ENCODE measurements around the gene ARHGEF6.
A peak's percentile ranks its signal among the peaks of the same experiment; 100 is the strongest.

ARHGEF6 gene

DNA sequence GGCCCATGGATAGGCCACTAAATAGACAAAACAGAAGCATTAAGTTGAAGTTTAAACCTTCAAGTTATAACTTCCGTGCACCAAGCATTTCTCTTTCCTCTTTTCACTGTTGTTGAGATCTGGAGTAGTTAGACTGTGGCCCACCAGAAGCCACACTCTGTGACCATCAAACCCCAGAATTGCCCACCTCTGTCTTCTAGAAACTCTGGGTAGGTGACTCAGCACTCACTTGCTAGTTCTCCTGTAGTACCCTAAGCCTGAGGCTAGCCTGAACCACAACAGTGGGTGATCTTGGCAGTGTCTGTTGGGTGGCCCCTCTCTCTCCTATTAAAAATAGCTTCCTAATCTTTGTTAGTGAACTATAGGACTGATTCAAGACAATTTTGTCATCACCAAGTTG is 157.3 kb downstream of the ARHGEF6 start:
- 0 out of 2 replicates have a peak, but pooled peaks cover 4% of the 10 kb centered on the region for H3F3A ChIP-seq (ENCODE audit: low read depth)
- H4K20me1 ChIP-seq (ENCODE audit: insufficient read depth, low read length, poor library complexity, severe bottlenecking): no peaks in the 10 kb centered on the region
- H3K9me2 ChIP-seq (replicated peaks; ENCODE audit: low read depth, low read length): no peaks in the 10 kb centered on the region
- TF ChIP-seq, protein P1, sequence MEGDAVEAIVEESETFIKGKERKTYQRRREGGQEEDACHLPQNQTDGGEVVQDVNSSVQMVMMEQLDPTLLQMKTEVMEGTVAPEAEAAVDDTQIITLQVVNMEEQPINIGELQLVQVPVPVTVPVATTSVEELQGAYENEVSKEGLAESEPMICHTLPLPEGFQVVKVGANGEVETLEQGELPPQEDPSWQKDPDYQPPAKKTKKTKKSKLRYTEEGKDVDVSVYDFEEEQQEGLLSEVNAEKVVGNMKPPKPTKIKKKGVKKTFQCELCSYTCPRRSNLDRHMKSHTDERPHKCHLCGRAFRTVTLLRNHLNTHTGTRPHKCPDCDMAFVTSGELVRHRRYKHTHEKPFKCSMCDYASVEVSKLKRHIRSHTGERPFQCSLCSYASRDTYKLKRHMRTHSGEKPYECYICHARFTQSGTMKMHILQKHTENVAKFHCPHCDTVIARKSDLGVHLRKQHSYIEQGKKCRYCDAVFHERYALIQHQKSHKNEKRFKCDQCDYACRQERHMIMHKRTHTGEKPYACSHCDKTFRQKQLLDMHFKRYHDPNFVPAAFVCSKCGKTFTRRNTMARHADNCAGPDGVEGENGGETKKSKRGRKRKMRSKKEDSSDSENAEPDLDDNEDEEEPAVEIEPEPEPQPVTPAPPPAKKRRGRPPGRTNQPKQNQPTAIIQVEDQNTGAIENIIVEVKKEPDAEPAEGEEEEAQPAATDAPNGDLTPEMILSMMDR (conservative IDR thresholded peaks at IDR 0.05; ENCODE audit: low read length): no peak
- TF ChIP-seq EZH2phosphoT487 (IDR thresholded peaks at IDR 0.05; ENCODE audit: borderline replicate concordance): no peak
- H3K79me2 ChIP-seq (ENCODE audit: insufficient read depth, low read length): no peaks in the 10 kb centered on the region
- H2AFZ ChIP-seq (ENCODE audit: low read length): no peak overlapping the region
- H3K4me1 ChIP-seq (ENCODE audit: insufficient read depth, low read length, poor library complexity, severe bottlenecking): peaks cover 32% of the 10 kb centered on the region
- H3K27me3 ChIP-seq (ENCODE audit: insufficient read depth, low read length, poor library complexity, severe bottlenecking): no peaks in the 10 kb centered on the region
- H3K4me3 ChIP-seq (ENCODE audit: low read length, poor library complexity, severe bottlenecking): no peak overlapping the region
- H3K9ac ChIP-seq (ENCODE audit: low read depth, low read length, poor library complexity, severe bottlenecking): no peak overlapping the region
- H3K9me3 ChIP-seq (ENCODE audit: insufficient read depth, low read depth, low read length): no peaks in the 10 kb centered on the region
- H3K36me3 ChIP-seq (ENCODE audit: insufficient read depth, low read length): no peaks in the 10 kb centered on the region
- peak overlapping the region; percentile 8 for H3K4me2 ChIP-seq (ENCODE audit: low read depth, low read length, poor library complexity, severe bottlenecking)

DNA sequence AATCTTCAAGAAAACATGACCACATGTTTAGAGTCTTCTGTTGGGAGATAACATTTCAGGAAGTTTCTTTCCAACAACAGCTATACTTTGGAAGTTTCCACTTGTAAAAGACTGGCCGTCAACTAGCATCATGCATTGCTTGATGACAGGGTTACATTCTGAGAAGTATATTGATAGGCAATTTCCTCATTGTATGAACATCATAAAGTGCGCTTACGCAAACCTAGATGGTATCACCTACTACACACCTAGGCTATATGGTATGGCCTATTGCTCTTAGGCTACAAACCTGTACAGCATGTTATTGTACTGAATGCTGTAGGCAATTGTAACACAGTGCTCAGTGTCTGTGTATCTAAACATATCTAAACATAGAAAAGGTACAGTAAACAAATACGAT is 158.2 kb downstream of the ARHGEF6 start:
- H3K27me3 ChIP-seq (ENCODE audit: insufficient read depth, low read length, poor library complexity, severe bottlenecking): no peaks in the 10 kb centered on the region
- H3K4me3 ChIP-seq (ENCODE audit: low read length, poor library complexity, severe bottlenecking): no peak overlapping the region
- no peaks in the 10 kb centered on the region for H3K9me3 ChIP-seq (ENCODE audit: insufficient read depth, low read depth, low read length)
- 0 out of 2 replicates have a peak, but pooled peaks cover 4% of the 10 kb centered on the region for H3F3A ChIP-seq (ENCODE audit: low read depth)
- H3K9ac ChIP-seq (ENCODE audit: low read depth, low read length, poor library complexity, severe bottlenecking): no peak overlapping the region
- H3K79me2 ChIP-seq (ENCODE audit: insufficient read depth, low read length): no peaks in the 10 kb centered on the region
- H3K9me2 ChIP-seq (replicated peaks; ENCODE audit: low read depth, low read length): no peaks in the 10 kb centered on the region
- no peaks in the 10 kb centered on the region for H3K36me3 ChIP-seq (ENCODE audit: insufficient read depth, low read length)
- H2AFZ ChIP-seq (ENCODE audit: low read length): no peak overlapping the region
- H4K20me1 ChIP-seq (ENCODE audit: insufficient read depth, low read length, poor library complexity, severe bottlenecking): no peaks in the 10 kb centered on the region
- no peak overlapping the region for H3K4me2 ChIP-seq (ENCODE audit: low read depth, low read length, poor library complexity, severe bottlenecking)
- no peak for TF ChIP-seq EZH2phosphoT487 (IDR thresholded peaks at IDR 0.05; ENCODE audit: borderline replicate concordance)
- TF ChIP-seq, protein P1 (conservative IDR thresholded peaks at IDR 0.05; ENCODE audit: low read length): no peak
- H3K4me1 ChIP-seq (ENCODE audit: insufficient read depth, low read length, poor library complexity, severe bottlenecking): peaks cover 32% of the 10 kb centered on the region

DNA sequence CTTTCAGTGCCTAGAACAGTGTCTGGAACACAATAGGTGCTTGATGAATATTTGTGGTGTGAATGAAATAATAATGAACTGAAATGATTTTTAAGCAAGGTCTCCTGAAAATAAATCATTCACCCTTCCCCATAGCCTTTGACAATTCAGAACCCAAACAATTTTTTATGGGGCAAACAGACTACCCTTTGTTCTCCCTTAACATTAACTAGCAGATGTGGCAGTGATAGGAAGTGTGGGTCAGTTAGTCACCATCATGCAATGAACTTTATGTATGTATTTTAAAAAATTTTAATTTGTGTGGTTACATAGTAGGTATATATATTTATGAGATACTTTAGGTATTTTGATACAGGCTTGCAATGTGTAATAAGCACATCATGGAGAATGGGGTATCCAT is 160.0 kb downstream of the ARHGEF6 start:
- TF ChIP-seq, protein P1 (conservative IDR thresholded peaks at IDR 0.05; ENCODE audit: low read length): no peak
- TF ChIP-seq EZH2phosphoT487 (IDR thresholded peaks at IDR 0.05; ENCODE audit: borderline replicate concordance): no peak
- no peaks in the 10 kb centered on the region for H3K79me2 ChIP-seq (ENCODE audit: insufficient read depth, low read length)
- H3K9me2 ChIP-seq (replicated peaks; ENCODE audit: low read depth, low read length): no peaks in the 10 kb centered on the region
- no peaks in the 10 kb centered on the region for H3K27me3 ChIP-seq (ENCODE audit: insufficient read depth, low read length, poor library complexity, severe bottlenecking)
- 0 out of 2 replicates have a peak, but pooled peaks cover 4% of the 10 kb centered on the region for H3F3A ChIP-seq (ENCODE audit: low read depth)
- H3K4me3 ChIP-seq (ENCODE audit: low read length, poor library complexity, severe bottlenecking): no peak overlapping the region
- no peaks in the 10 kb centered on the region for H4K20me1 ChIP-seq (ENCODE audit: insufficient read depth, low read length, poor library complexity, severe bottlenecking)
- peaks cover 27% of the 10 kb centered on the region for H3K4me1 ChIP-seq (ENCODE audit: insufficient read depth, low read length, poor library complexity, severe bottlenecking)
- H3K9me3 ChIP-seq (ENCODE audit: insufficient read depth, low read depth, low read length): no peaks in the 10 kb centered on the region
- H3K9ac ChIP-seq (ENCODE audit: low read depth, low read length, poor library complexity, severe bottlenecking): no peak overlapping the region
- H3K36me3 ChIP-seq (ENCODE audit: insufficient read depth, low read length): no peaks in the 10 kb centered on the region
- no peak overlapping the region for H2AFZ ChIP-seq (ENCODE audit: low read length)
- H3K4me2 ChIP-seq (ENCODE audit: low read depth, low read length, poor library complexity, severe bottlenecking): no peak overlapping the region

All from Loucy (cell line).